K562 (cell line): ENCODE data around the gene ERC2. TPM values are rescaled to one million over a fixed set of nuclear protein-coding genes. Genes with fewer than 3 reads are reported as not detected.

Source experiments
- ATAC-seq: fragments of 200-7000 bp; cut with Tn5 transposase; 3 replicates; pipeline ENCODE4 v1.9.1; 2020; ENCODE audit warnings: moderate library complexity
- BruUV-seq: library from RNA; stranded (reverse); fragments of 400-500 nt; replicated peaks from 2 replicates; lab custom pipeline; 2021; lab: Mats Ljungman, UMichigan
- CTCF ChIA-PET: fragments of 300-600 bp; formaldehyde crosslinking; extraction: SDS; loops from one replicate; lab custom pipeline; 2021; ENCODE audit warnings: low intra/inter-chr PET ratio; lab: Yijun Ruan, JAX
- POLR2A ChIA-PET: fragments of 300-600, 350-650 bp; sonication (Branson Sonifier 250); formaldehyde crosslinking; extraction: SDS; loops from one replicate; lab custom pipeline; 2021; ENCODE audit warnings: antibody characterized with exemption, inconsistent platforms; lab: Yijun Ruan, JAX
- DNase-seq, 4 experiments: peaks; one replicate each; pipeline versions ENCODE4 v3.0.0 to v3.0.0-alpha.2; 2011 to 2018; ENCODE audit warnings: low spot score in 3 of 4, mixed read lengths in 3 of 4; ENCODE audit errors: extremely low read depth in 1 of 4
- FAIRE-seq: peaks from 2 replicates; lab custom pipeline; 2011; peaks lifted over from hg19 to GRCh38; lab: Jason Lieb, UNC
- H2AFZ ChIP-seq: 2 replicates; pipeline ENCODE4 v1.6.0; 2011; ENCODE audit warnings: low read depth, low read length, control low read depth, inconsistent platforms
- H3K27ac ChIP-seq: fragments of 200-600 bp; 3 replicates; pipeline ENCODE4 v1.8.0; 2011; ENCODE audit warnings: low read depth, mild to moderate bottlenecking, control low read depth, inconsistent platforms, low read length, moderate library complexity, mixed read lengths; ENCODE audit errors: extremely low read depth
- H3K27me3 ChIP-seq, 2 experiments: fragments of 300-600 bp in 1 of 2; 2 replicates in 1 of 2; 3 replicates in 1 of 2; pipeline versions ENCODE4 v1.6.0 to v1.8.0; 2011; ENCODE audit warnings: inconsistent platforms in 2 of 2, low read length in 2 of 2, mild to moderate bottlenecking in 1 of 2, mixed read lengths in 1 of 2, moderate library complexity in 1 of 2; ENCODE audit not compliant: control insufficient read depth in 2 of 2, insufficient read depth in 2 of 2
- H3K36me3 ChIP-seq: fragments of 300-600 bp; 3 replicates; pipeline ENCODE4 v1.8.0; 2011; ENCODE audit warnings: mild to moderate bottlenecking, low read length, inconsistent platforms; ENCODE audit not compliant: control insufficient read depth, insufficient read depth
- H3K4me1 ChIP-seq, 2 experiments: fragments of 200-600 bp in 1 of 2; replicated peaks in 1 of 2; 2 replicates in 1 of 2; 3 replicates in 1 of 2; pipeline versions ENCODE4 v1.5.1 to v1.8.0; 2011; ENCODE audit warnings: inconsistent platforms in 2 of 2, low read length in 2 of 2, mild to moderate bottlenecking in 1 of 2, mixed read lengths in 1 of 2, moderate library complexity in 1 of 2; ENCODE audit not compliant: control insufficient read depth in 2 of 2, insufficient read depth in 2 of 2
- H3K4me2 ChIP-seq: 2 replicates; pipeline ENCODE4 v1.6.1; 2011; ENCODE audit warnings: low read length, control low read depth, inconsistent platforms, mixed read lengths; ENCODE audit not compliant: insufficient read depth
- H3K4me3 ChIP-seq: fragments of 200-600 bp; sonication (generic), shearing (Covaris generic); 2 replicates; pipeline ENCODE4 v1.5.1; 2016; ENCODE audit warnings: control low read depth, inconsistent platforms
- H3K79me2 ChIP-seq: fragments of 200-600 bp; 3 replicates; pipeline ENCODE4 v1.8.0; 2011; ENCODE audit warnings: low read length, inconsistent platforms; ENCODE audit not compliant: control insufficient read depth, insufficient read depth
- H3K9ac ChIP-seq, 2 experiments: 2 replicates each; pipeline versions ENCODE4 v1.6.0 to v1.6.1; 2011; ENCODE audit warnings: low read depth in 2 of 2, low read length in 2 of 2, control low read depth in 1 of 2, inconsistent platforms in 1 of 2, mild to moderate bottlenecking in 1 of 2, mixed read lengths in 1 of 2; ENCODE audit not compliant: insufficient read depth in 1 of 2
- H3K9me1 ChIP-seq: one replicate; pipeline ENCODE4 v1.6.0; 2011; ENCODE audit warnings: inconsistent platforms, mild to moderate bottlenecking, low read length, moderate library complexity; ENCODE audit not compliant: control insufficient read depth, insufficient read depth
- H3K9me3 ChIP-seq: replicated peaks from 2 replicates; pipeline ENCODE4 v1.5.1; 2011; ENCODE audit warnings: low read depth, low read length, inconsistent platforms; ENCODE audit not compliant: control insufficient read depth, insufficient read depth
- H4K20me1 ChIP-seq: replicated peaks from 2 replicates; pipeline ENCODE4 v1.6.1; 2011; ENCODE audit warnings: low read length, inconsistent platforms, mixed read lengths; ENCODE audit not compliant: control insufficient read depth, insufficient read depth
- ATF4 ChIP-seq: fragments of 450-650 bp; formaldehyde crosslinking; IDR thresholded peaks from 2 replicates; pipeline ENCODE4 v1.4.0; 2022; ENCODE audit warnings: mild to moderate bottlenecking, moderate library complexity
- BRCA1 ChIP-seq, 2 experiments: fragments of 450-650 bp in 1 of 2; sonication (generic) in 1 of 2; formaldehyde crosslinking in 1 of 2; IDR thresholded peaks; 2 replicates each; pipeline versions ENCODE4 v1.5.0 to v1.6.1; 2017 to 2020; ENCODE audit warnings: mild to moderate bottlenecking in 1 of 2, missing genetic modification reagents in 1 of 2
- CBX1 ChIP-seq: sonication (generic); IDR thresholded peaks from 2 replicates; pipeline ENCODE4 v1.6.1; 2016; ENCODE audit warnings: antibody characterized with exemption, low read depth, mild to moderate bottlenecking
- FOXK1 ChIP-seq: sonication (generic); formaldehyde crosslinking; IDR thresholded peaks from 2 replicates; pipeline ENCODE4 v1.8.0; 2022; ENCODE audit warnings: missing genetic modification reagents, mild to moderate bottlenecking, borderline replicate concordance
- ILK ChIP-seq: fragments of 450-650 bp; IDR thresholded peaks from 2 replicates; pipeline ENCODE4 v1.6.1; 2016; ENCODE audit warnings: missing genetic modification characterization, low read depth, mild to moderate bottlenecking, missing compliant biosample characterization, moderate library complexity, borderline replicate concordance
- KDM1A ChIP-seq, 2 experiments: fragments of 450-650 bp; IDR thresholded peaks; 2 replicates each; pipeline ENCODE4 v1.6.1; 2016; ENCODE audit warnings: mild to moderate bottlenecking in 2 of 2
- POLR2G ChIP-seq: fragments of 200-400 bp; formaldehyde crosslinking; IDR thresholded peaks from 2 replicates; pipeline ENCODE4 v1.6.1; 2017; ENCODE audit warnings: low read depth, mild to moderate bottlenecking, antibody characterized with exemption, low read length, moderate library complexity
- PURB ChIP-seq: sonication (generic); formaldehyde crosslinking; IDR thresholded peaks from 2 replicates; pipeline ENCODE4 v1.9.0; 2021; ENCODE audit warnings: low read depth, mild to moderate bottlenecking, missing genetic modification reagents
- SMARCB1 ChIP-seq: IDR thresholded peaks from 2 replicates; pipeline ENCODE4 v1.6.1; 2011; ENCODE audit warnings: improper control_type of control experiment, low read depth; ENCODE audit not compliant: insufficient read length
- SREBF2 ChIP-seq: sonication (generic); formaldehyde crosslinking; IDR thresholded peaks from 2 replicates; pipeline ENCODE4 v1.4.0; 2020; ENCODE audit warnings: mild to moderate bottlenecking, missing genetic modification reagents
- TSC22D4 ChIP-seq: fragments of 450-650 bp; IDR thresholded peaks from 2 replicates; pipeline ENCODE4 v1.6.1; 2016; ENCODE audit warnings: missing genetic modification characterization, missing biosample characterization, control low read depth
- ZNF124 ChIP-seq: sonication (generic); formaldehyde crosslinking; IDR thresholded peaks from 2 replicates; pipeline ENCODE4 v1.8.1; 2022; ENCODE audit warnings: missing genetic modification reagents
- ZNF274 ChIP-seq: IDR thresholded peaks from 2 replicates; pipeline ENCODE4 v1.6.1; 2011; ENCODE audit warnings: low read depth, mild to moderate bottlenecking, low read length, moderate library complexity, borderline replicate concordance
- ZNF431 ChIP-seq: sonication (generic); formaldehyde crosslinking; IDR thresholded peaks from 2 replicates; pipeline ENCODE4 v1.8.0; 2022; ENCODE audit warnings: mild to moderate bottlenecking, missing genetic modification reagents
- ZNF644 ChIP-seq: fragments of 200-800 bp; sonication (Bioruptor generic); IDR thresholded peaks from 2 replicates; pipeline ENCODE4 v1.6.1; 2016; ENCODE audit warnings: low read depth, missing genetic modification characterization, missing compliant biosample characterization
- ZNF77 ChIP-seq: fragments of 250-450 bp; sonication (Bioruptor Pico); IDR thresholded peaks from 2 replicates; pipeline ENCODE4 v1.5.0; 2020
- WGBS: fragments of 100-300 bp; shearing (Covaris generic); methylation state at CpG from one replicate; pipeline ENCODE4 v1.1.6; 2016; ENCODE audit warnings: low coverage, mixed read lengths; ENCODE audit not compliant: insufficient coverage; ENCODE audit errors: missing lambda C conversion rate; 5-methylcytosine and 5-hydroxymethylcytosine counted together
- in situ Hi-C: fragments of 300-500 bp; cut with MboI; formaldehyde crosslinking; loops from 4 replicates; pipeline ENCODE4 v1.15.0; 2018; ENCODE audit warnings: inconsistent platforms, mixed read lengths
- intact Hi-C: fragments of 100-400 bp; cut with micrococcal nuclease; formaldehyde crosslinking; loops from 2 replicates; pipeline ENCODE4 v1.14.2; 2022
- polyA plus RNA-seq, 8 experiments: library from polyadenylated mRNA; depleted of rRNA in 4 of 8; stranded (reverse) in 5 of 8; unstranded in 3 of 8; fragments of >200 nt; fragmentation: Nextera tagmentation in 2 of 8; fragmentation: Illumina TruSeq in 1 of 8; extraction: Ambion mirVana in 2 of 8; extraction: Trizol in 1 of 8; gene quantifications; 2 replicates each; pipeline versions ENCODE4 v1.2.1 to v1.2.3, GENCODE V29; 2011 to 2014; ENCODE audit warnings: inconsistent platforms in 1 of 8, missing spikeins in 1 of 8
- total RNA-seq, 7 experiments: library from RNA; depleted of rRNA in 6 of 7; stranded (reverse); fragments of >200 nt in 6 of 7; fragmentation: Illumina TruSeq in 2 of 7; extraction: Trizol in 2 of 7; gene quantifications; 2 replicates each; pipeline versions ENCODE4 v1.2.1 to v1.2.3, GENCODE V29; 2011 to 2021; ENCODE audit warnings: low replicate concordance in 1 of 7
- TF ChIP-seq, protein P1 (sequence below), 2 experiments: IDR thresholded peaks in 1 of 2; conservative IDR thresholded peaks in 1 of 2; 2 replicates each; pipeline ENCODE4 v1.6.1; 2016; ENCODE audit warnings: low read depth in 2 of 2, mild to moderate bottlenecking in 1 of 2, missing compliant biosample characterization in 1 of 2, missing genetic modification characterization in 1 of 2, moderate library complexity in 1 of 2
- TF ChIP-seq, protein P2 (sequence below): fragments of 450-650 bp; IDR thresholded peaks from 2 replicates; pipeline ENCODE4 v1.6.1; 2016; ENCODE audit warnings: low read depth, mild to moderate bottlenecking, moderate library complexity

Gene ERC2
- total and polyA plus RNA-seq, 9 of the 15 experiments (the other 6 are each of a cell fraction or from before 2014, with no cell fraction given) = 0.04 to 0.18 (median 0.07) TPM; not detected in 2

DNA sequence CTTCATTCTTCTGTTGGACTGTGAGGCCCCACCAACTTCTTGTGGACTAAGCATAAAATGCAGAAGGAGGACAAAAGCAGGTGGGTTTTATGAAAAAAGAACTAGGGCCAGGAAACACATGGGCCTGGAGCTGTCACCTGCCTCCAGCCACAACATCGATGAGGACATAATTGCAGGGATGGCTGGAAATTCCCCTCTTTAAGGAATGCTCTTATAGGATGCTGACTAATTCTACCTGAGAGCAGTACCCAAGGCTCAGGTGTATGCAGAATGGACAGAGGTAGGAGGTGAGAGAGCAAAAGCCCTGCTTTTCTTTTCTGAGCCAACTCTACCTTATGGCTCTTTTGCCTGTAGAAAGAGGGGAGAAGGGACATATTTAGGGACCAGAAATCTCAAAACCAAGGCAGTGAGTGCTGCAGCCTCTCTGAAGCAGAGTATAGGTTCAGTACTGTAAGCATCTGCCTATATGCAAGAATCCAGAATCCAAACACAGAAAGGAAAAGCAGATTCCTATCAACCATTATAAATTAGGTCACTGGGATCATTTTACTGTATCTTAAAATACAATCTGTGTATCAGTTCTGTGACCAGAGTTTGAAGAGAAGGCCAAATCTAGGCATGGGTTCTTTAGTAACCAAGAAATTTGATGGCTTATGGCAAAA is 775.8 kb downstream of the ERC2 start:
- no peaks in the 10 kb centered on the region for H3K36me3 ChIP-seq
- intact Hi-C loops = no loop called here
- CTCF ChIA-PET = no interaction called here
- H3K4me3 ChIP-seq = no peak overlapping the region
- no peak overlapping the region for H3K9ac ChIP-seq
- H3K9me1 ChIP-seq = no peaks in the 10 kb centered on the region
- H4K20me1 ChIP-seq = no peaks in the 10 kb centered on the region; the same call in 1 of the 2 replicates
- H3K4me2 ChIP-seq = no peak overlapping the region
- no peaks in the 10 kb centered on the region for H3K9me3 ChIP-seq
- WGBS = 0% methylated on average over 1 of the region's 1 CpG
- TF ChIP-seq KDM1A (IDR thresholded peaks at IDR 0.05) (no peak), SREBF2 (no peak), ATF4 (CRISPR knock-in tag) (no peak), BRCA1 (IDR thresholded peaks at IDR 0.05) (no peak), BRCA1 (CRISPR knock-in tag; IDR thresholded peaks at IDR 0.05) (no peak), SMARCB1 (no peak), TSC22D4 (no peak), ZNF274 (no peak), ZNF644 (no peak), FOXK1 (CRISPR knock-in tag) (no peak), PURB (no peak), ZNF124 (CRISPR knock-in tag) (no peak), ILK (tag) (no peak), POLR2G (no peak), ZNF77 (CRISPR knock-in tag) (no peak), CBX1 (no peak), ZNF431 (no peak)
- TF ChIP-seq, protein P1, sequence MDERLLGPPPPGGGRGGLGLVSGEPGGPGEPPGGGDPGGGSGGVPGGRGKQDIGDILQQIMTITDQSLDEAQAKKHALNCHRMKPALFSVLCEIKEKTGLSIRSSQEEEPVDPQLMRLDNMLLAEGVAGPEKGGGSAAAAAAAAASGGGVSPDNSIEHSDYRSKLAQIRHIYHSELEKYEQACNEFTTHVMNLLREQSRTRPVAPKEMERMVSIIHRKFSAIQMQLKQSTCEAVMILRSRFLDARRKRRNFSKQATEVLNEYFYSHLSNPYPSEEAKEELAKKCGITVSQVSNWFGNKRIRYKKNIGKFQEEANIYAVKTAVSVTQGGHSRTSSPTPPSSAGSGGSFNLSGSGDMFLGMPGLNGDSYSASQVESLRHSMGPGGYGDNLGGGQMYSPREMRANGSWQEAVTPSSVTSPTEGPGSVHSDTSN (CRISPR knock-in tag; IDR thresholded peaks at IDR 0.05; ENCODE audit: low read depth) = no peak
- TF ChIP-seq, protein P1 (tag; conservative IDR thresholded peaks at IDR 0.05; ENCODE audit: low read depth) = no peak
- TF ChIP-seq, protein P2, sequence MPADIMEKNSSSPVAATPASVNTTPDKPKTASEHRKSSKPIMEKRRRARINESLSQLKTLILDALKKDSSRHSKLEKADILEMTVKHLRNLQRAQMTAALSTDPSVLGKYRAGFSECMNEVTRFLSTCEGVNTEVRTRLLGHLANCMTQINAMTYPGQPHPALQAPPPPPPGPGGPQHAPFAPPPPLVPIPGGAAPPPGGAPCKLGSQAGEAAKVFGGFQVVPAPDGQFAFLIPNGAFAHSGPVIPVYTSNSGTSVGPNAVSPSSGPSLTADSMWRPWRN = no peak
- TF ChIP-seq, all 486 proteins: peak for 0
- Histone ChIP-seq H3K27ac (no peak overlapping the region), H3K27me3 (no peaks in the 10 kb centered on the region), H3K79me2 (no peaks in the 10 kb centered on the region), H2AFZ (no peak overlapping the region), H3K4me1 (no peaks in the 10 kb centered on the region)
- POLR2A ChIA-PET = interaction anchor here (0.6 kb wide), 1 partner anchor 11 kb away, joined by 3 read pairs; no protein-coding TSS in a partner anchor
- no TSS peak for BruUV-seq
- ATAC-seq (no peak), DNase-seq (no peak), FAIRE-seq (no peak)
- in situ Hi-C loops = no loop called here
